ENCODE results near the gene DCD.
"Not testable (repeated sequence)": the region's sequence is repeated elsewhere in the genome, so short reads cannot be mapped to it uniquely, and the experiment has no call there.

DCD gene

GRCh38 chr12:54650889-54651288 is 2.7 kb upstream of the DCD start:
- DNase-seq, result no peak

- no peak for DNase-seq
These were observed 2.2 kb upstream of the DCD start for GRCh38 chr12:54650409-54650808.

- DNase-seq, result no peak
These were observed 1.7 kb upstream of the DCD start for GRCh38 chr12:54649825-54650224.

GRCh38 chr12:54641554-54641953 is 6.6 kb downstream of the DCD start:
- no peak for DNase-seq

GRCh38 chr12:54641089-54641488 is 7.1 kb downstream of the DCD start:
- no peak for DNase-seq

- DNase-seq, result not testable (repeated sequence)
These were observed 9.1 kb downstream of the DCD start for GRCh38 chr12:54639112-54639511.

GRCh38 chr12:54634795-54635194 is 13.4 kb downstream of the DCD start, which contains the start of gene LACRT:
LACRT (minus strand) TSS chr12:54634895; CDS start chr12:54634841, 54 bp downstream.
- no peak for DNase-seq

- DNase-seq, result no peak
These were observed 16.0 kb downstream of the DCD start for GRCh38 chr12:54631988-54632728.

GRCh38 chr12:54631551-54631950 is 16.6 kb downstream of the DCD start:
- DNase-seq, result no peak

GRCh38 chr12:54629925-54630324 is 18.2 kb downstream of the DCD start:
- DNase-seq, result no peak

- no peak for DNase-seq
These were observed 19.8 kb downstream of the DCD start for GRCh38 chr12:54628186-54628846.

GRCh38 chr12:54627304-54627703 is 20.9 kb downstream of the DCD start:
- no peak for DNase-seq

GRCh38 chr12:54625598-54625997 is 22.6 kb downstream of the DCD start:
- no peak for DNase-seq

GRCh38 chr12:54624315-54625279 is 23.6 kb downstream of the DCD start:
- no peak for DNase-seq

GRCh38 chr12:54622463-54623183 is 25.5 kb downstream of the DCD start:
- DNase-seq, result no peak

- DNase-seq, result no peak
These were observed 31.1 kb downstream of the DCD start for GRCh38 chr12:54616933-54617680.

GRCh38 chr12:54612225-54612750 is 35.9 kb downstream of the DCD start:
- DNase-seq, result no peak

- DNase-seq, result no peak
These were observed 36.4 kb downstream of the DCD start for GRCh38 chr12:54611715-54612149.

- no peak for DNase-seq
These were observed 39.4 kb downstream of the DCD start for GRCh38 chr12:54608769-54609168.

- DNase-seq, result no peak
These were observed 40.0 kb downstream of the DCD start for GRCh38 chr12:54608156-54608555.

- DNase-seq, result no peak
These were observed 41.6 kb downstream of the DCD start for GRCh38 chr12:54606556-54606955.
